ENCODE measurements around the gene CXXC5.

CXXC5 gene

DNA sequence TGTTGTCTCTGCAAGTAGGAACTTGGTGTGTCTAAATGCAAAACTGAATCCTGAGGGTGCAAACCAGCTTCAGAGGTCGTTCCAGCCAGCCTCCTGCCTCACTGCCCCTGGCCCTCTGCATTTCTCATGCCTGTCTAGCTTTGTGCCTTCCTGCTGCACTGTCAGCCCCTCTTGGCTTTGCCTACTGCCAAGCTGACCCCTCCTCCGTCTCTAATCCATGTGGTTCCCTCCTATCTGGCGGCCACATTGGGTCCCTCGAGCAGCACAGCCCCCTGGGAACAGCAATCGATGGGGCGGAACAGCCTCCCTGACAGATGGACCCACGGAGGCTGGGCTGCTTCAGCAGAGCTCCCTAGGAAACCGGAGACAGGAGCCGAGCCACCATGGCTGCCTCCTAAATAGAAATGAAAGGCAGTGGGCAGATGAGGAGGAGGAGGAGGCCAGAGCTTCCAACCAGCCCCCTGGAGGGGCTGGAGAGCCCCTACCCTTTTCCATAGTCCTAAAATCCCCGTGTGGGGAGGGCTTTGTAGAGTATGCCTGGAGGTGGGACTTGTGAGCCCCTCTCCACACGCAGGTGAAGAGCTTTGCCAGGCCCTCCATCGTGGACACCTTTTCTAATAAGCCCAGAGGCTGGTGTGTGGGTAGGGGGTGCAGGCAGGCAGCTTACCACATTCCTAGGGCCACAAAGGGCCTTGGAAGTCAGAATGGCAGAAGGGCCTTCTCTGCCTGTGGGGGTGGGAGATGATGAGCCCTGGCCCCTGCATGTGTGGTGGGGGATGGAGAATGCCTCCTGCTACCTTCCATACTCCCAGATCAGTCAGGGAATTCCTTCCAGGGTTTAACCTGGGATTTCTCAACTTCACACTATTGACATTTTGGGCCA, 9.2 kb upstream of the CXXC5 start:
- DNase-seq (ENCODE audit: low spot score): no peak

DNA sequence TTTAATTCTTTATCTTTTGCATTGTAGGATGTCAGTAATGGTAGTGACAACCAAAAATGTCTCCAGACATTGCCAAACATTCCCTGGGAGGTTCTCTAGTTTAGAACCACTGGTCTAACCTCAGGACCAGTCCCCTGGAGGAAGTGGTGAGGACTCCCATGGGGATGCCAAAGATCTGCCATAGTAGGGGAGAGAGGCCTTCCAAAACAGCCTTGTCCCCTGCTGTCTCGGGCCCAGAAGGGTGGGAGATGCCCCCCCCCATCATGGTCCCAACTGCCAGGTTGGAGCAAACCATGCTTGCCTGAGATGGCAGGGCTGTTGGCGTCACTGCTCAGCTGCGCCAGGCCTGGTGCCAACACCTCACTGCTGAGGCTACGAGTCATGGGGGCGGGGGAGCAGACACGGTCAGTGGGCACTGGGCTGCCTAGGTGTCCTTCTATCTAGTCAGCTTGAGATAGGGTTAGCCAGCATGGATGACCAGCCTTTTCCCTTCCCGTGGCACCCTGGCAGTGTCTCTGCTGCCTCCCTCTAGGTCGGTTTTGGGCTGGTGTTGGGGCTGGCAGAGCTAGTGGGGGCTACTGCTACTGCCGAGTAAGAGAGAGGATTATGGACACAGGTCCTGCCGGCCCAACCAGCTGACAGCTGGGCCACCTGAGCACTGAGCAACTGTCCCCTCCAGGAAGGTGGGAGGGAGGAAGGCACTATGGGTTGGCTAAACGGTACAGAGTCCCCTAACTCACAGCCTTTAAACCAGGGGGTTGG, 8.3 kb upstream of the CXXC5 start:
- no peak for DNase-seq (ENCODE audit: low spot score)

DNA sequence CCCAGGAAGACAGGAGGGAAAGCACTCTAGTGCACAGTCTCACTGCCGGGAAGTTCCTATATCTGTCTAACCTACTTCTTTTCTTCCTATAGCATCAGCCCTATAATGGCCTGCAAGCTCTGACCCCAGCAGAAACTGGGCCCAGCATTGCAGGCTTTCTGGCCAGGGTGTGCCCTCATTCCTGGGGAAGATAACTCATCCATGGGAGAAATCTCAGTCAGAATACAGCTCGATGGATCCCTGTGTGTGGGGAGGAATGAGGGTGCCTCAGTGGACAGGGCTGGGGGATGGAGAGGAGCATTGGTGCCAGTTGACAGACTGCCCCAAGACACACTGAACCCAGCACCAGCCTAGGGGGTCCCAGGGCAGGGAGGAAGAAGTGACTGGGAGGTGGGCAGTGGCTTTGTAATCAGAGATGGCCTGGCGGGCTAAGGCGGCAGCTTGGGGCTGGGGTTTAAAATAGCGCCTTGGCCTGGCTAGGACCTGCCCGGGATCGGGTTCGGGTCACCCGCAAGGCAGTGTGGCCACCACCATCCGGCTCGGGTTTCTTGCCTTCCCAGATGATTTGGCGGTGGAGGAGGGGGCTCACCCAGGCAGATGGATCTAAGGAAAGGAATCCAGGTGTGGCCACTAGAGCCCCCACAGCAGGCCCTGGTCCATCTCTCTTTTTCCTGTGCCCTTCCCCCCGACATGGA, 7.6 kb upstream of the CXXC5 start:
- DNase-seq (ENCODE audit: low spot score): no peak

DNA sequence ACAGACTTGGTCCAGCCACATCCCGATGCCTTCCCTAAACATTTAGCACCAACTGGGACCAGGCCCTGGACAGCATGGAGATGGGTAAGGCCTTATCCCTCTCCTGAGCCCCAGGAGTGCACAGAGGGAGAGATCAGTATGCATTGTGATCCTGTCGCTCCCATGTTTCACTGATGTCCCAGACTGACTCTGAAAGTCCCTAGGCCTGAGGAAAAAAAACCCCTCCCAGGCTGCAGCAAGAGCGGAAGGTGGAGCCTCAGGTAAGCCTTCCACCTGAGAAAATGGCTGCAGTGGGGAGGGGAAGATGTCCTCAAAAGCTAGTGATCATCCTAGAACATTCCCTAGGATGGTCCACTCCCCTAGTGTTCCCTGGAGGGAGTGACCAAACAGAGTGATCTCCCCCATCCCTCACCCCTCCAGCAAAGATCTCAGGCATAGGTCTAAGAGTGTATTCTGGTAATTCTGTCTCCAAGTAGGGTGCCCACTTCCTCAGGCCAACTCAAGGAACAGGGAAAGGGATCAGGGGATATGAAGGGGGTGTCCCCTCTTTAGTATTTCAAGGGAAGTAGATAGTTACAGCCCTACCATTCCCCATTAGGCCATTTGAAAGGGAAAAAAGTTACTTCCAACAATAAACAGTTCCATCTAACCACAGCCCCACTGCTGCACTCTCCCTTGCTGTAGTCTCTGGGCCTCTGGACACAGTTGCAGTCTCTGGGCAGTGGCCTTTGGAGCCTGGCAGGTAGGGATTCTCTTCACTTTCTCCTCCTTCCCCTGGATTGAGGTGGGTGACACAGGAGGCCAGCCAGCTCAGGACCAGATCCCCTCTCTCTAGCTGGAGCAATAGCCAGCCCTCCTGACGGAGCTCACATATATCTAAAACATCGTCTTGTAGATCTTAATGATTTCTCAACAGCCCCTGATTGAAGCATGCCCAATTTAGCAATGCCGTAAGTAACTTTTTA, 6.8 kb upstream of the CXXC5 start:
- no peak for DNase-seq (ENCODE audit: low spot score)

DNA sequence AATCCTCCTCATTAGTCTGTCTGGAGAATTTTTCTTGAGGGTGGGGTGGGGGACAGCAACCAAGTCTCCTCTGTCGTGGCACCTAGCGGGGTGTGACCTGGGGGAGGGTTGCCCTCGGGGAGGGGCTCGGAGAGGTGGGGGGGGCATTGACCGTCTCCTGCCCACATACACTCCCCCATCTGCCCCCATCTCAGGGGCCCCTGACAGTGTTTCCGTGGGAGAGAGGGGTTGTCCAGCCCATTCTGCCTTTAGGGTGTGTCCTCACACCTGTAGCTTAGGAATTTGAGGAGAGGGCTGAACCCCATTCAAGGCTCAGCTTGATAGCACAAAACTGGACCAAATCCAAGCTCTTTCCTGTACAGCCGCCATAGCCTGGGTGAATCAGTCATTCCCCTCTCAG, 5.9 kb upstream of the CXXC5 start:
- DNase-seq (ENCODE audit: low spot score): no peak

DNA sequence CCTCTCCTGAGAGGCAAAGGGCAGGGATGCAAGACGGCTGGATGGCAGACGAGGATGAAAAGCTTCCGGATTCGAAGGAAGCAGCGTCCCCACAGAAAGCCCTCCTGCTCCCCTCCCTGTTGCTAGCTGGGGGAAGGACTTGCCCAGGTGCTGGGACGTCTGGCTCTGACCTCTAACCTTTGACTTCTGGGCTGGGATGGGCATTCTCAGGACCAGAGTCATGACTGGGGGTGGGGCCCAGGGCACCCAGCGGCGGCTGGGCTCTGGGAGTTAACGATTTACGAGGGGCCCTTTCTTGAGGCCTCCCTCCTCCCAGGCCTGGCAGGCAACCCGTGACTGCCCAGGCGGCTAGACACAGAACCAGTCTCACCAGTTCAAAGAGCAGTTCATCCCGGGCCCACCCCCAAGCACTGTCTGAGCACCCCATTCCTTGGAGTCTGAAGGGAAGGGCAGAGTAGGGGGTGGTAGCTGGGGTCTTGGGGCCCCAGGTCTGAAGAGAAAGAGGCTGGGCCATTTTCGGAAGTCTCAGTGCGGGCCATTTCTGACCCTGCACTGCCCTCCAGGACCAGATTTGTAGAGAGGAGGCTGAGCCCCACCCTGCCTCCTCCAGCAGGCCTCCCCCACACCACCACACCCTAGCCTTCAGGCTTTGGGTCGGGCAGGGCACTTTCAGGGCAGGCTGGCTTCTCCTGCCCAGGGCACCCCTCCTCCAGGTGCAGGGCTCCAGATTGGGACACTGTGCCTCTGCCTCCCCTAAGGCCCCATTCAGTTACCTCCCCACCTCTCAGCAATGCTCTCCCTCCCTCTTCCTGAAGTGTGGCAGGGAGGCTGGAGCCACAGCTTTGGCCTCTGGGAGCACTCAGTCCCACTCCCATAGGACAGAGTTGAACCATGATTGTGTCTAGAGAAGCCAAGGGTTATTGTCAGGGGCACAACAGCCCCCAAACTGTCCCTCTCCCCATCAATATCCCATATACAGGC, 5.0 kb upstream of the CXXC5 start:
- DNase-seq (ENCODE audit: low spot score): no peak

DNA sequence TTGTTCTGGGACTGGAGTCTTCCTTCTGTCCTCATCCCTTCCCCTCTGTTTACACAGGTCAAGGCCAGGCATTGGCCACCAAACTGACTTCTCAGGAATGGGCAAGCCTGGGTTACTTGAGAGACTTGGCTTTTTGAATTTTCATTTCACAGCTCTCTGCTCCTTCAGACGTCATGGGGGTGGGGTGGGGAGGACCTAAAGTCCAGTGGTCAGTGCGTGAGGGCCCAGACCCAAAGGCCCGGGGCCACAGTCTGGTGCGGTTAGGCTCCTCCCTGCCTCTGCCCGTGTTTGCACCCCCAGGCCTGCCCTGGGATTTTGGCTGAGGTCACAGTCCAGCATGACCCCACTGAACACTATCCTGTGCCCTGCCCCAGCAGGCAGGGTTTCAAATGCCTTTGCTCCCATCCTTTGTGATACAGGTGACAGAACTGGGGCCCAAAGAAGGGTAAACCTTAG, 4.1 kb upstream of the CXXC5 start:
- no peak for DNase-seq (ENCODE audit: low spot score)

DNA sequence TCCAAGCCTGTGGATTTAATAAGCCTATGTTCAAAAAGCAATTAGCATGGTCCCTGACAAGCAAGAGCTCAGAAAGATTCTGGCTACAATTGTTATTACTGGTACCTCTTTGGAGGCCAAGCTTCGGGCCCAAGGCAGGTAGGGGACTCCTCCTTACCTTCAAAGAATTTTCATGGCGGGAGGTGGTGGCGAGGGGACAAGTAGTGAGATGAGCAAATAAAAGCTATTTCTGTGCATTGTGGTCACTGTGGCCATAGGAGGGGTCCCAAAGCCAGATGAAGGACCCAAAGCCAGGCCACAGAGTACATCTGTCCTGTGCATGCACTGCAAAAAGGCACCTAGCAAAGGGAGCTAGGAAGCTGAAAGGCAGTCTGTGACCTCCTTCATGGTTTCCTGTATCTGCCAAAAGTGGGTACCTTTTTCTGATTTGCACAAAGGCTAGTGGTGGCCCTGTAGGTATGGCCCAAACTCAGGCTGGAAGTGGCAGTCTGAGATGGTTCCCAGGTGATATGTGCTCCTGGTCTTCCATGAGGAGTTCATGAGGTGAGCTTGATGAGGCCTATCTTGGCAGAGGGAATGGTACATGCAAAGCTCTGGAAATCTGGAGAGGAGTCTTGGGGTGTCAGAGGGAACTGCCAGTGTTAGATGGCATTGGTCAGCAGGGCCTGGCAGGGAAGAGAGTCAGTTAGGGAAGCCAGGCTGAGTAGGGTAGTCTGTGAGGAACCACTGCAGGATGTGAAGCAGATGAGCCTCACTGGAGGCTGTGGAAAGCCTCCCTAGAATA, 3.3 kb upstream of the CXXC5 start:
- DNase-seq (ENCODE audit: low spot score): no peak

DNA sequence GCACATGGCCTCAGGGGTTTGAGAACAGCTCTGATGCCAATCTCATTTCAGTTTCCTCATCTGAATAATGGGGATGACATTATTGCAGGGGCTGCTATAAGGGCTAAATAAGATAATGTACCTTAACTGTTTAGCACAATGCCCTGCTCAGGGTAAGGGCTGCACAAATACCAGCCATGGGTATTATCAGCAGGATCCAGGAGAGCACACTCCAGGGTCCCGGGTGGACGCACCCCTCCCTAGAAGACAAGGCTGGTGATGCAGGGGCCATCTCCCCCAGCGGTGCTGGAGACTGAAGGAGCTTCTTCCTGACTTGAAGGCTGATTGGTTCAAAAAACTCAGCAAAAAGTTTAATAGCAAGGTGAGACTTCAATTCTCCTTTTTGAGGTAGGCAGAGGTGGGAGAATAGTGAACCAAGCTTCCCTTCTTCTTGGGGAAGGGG, 2.7 kb upstream of the CXXC5 start:
- DNase-seq (ENCODE audit: low spot score): no peak

DNA sequence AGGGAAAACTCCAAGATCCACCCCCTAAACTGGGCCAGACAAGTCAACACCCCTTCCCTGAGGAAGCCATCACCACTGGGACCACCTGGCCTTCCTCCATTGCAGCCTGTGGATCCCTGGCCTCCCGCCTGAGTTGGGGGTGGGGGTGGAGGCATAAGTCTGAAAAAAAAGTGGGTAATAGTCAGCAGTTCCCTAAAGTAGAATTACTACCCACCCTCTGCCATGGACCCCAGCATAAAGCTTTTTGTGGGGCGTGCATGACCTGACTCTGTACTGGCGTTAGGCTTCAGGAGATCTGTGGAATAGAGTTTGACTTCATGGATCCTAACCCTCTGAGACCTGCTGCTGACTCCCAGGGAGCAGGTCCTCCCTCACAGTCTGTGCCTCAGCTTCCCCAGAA, 2.0 kb upstream of the CXXC5 start:
- no peak for DNase-seq (ENCODE audit: low spot score)

DNA sequence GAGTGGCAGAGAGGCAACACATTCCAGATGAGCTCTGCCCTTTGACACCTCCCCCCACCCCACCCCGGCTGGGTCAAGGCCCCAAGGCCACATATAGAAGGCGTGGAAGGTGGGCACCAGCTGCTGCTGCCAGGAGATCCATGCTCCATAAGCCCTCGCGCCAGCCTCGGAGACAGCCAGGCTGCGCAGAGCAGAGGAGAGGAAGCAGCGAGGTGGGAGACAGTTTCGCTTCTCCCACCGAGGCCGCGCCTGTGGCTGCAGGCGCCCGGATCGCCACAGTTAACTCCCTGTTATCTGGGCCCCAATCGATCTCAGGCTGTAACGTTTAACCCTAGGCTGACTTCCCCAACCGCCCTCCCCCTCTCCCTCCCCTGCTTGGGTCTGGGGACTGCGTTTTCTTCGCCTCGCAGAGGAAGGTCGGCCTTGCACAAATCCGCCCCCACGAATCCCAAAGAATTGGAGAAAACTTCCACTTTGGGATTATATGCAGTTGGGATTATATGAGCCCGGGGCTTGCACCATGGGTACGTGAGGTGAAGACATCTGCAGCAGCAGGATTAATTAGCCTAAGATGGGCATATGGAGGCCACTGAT, 1.1 kb upstream of the CXXC5 start:
- no peak for DNase-seq (ENCODE audit: low spot score)

DNA sequence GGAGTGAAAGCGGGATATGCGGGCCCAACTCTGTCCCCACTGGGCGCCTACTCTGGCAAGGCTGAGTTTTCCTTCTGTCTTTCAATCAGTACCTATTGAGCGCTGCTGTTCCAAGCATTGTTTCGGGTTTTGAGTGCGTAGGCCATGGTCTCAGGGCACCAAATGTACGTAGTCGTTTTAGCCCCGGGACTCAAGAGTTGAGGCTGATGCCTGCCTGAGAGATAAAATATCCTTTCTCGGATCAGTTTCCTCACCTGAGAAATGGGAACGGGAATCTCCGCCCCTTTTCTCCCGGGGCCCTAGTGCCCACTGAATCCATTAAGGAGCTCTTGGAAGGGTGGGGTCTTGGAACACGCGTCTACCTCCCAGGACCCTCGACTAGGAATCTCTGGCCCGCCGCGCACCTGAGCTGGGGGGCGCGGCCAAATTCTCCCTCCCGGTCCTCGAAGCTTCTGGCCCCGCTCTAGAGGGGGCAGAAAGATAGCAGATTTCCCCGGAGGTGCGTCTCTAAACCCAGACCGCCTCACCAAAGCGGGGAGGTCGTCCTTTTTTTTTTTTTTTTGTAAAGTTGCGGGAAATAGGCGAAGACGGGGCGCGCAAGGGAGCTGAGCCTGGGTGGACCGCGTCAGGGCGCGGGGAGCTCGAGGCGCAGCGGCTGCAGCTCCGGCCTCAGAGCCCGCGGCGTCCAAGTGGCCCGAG, 494 bp upstream of the CXXC5 start:
- DNase-seq (ENCODE audit: low spot score): no peak

DNA sequence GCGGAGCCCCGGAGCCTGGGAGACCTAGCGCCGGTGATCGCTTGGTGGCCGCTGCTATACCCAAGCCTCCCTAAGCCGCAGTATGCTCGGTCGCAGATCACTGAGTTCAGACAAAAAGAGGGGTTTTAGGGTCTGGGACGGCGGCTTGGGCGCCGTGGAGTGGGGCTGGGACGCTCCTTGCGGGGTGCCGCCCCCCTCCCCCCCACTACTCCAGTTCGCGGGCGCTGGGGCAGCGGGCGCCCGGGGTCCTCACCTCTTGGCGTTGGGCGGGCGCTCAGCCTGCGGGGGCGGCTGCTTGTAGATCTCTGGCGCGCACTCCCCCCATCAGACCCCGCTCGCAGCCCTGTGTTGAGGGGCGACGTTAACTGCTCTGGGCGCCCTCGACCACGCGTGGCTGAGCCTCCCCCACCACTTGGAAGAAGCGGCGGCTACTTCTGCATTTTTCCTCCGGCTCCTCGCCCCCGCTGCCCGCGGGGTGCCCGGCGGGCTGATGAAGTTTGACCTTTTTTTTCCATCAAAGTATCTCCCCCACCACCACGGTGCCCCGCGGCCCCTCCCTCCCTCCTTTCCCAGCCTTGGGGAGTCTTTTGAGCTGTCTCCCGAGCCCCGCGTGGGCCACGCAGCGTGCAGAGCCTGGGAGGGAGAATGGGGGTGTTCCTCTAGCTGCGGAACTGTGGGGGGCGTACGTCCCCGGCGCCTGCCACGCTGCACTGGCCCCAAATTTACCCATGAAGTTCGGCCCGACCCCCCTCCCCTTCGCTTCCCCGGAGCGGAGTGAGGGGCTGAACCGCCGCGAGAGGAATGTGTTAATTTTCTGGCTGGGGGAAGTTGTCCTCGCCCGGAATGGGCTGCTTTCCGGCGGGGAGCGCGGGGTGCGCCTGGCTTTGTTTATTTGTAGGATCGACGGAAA, 1.2 kb downstream of the CXXC5 start:
- DNase-seq (ENCODE audit: low spot score): no peak

DNA sequence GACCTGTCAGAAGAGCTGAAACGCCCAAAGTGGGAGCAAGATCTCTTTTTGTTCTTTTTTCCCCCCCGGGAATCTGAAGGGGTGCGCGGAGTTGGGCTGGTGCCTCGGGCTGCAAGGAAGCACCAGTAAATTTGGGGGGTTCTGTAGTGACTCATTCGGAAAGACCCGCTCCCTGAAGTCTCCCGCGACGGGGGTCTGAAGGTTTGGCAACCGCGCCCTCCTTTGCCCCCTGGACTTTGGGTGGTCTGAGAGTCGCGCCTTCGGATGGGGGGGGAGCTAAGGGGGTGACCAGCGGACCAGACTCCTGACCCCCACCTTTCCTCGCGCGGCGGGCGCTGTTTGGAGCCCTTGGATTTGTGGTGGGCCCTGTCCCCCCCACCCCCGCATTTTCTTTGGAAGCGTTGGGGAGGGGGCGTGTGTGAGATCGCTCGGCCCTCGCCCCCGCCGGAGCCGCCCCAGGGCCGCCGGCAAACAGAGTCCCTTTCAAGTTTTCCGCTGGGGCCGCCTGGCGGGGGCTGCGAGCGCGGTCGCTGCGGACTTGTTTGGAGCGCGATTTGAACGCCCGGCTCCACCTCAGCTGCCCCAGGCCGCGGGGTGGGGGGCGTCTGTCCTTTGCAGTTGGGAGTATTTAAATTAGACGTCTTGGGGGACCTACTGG, 2.0 kb downstream of the CXXC5 start:
- DNase-seq (ENCODE audit: low spot score): no peak

DNA sequence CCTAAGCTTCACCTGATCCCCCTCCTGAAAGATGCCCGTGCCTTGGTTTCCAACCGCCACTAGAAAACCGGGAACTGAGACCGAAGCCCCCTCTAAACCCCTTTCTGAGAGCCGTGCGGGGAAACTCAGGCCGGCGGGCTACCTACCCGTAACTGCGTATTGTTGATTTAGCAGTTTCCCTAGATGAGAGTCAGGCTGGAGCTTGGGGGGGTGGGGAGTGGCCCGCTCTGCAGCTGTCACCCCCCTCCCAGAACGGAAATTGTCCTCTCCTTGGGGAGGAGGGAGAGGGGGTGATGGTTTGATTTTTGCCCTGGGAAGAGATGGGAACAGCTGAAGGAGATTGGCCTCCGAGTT, 2.5 kb downstream of the CXXC5 start:
- DNase-seq (ENCODE audit: low spot score): no peak

DNA sequence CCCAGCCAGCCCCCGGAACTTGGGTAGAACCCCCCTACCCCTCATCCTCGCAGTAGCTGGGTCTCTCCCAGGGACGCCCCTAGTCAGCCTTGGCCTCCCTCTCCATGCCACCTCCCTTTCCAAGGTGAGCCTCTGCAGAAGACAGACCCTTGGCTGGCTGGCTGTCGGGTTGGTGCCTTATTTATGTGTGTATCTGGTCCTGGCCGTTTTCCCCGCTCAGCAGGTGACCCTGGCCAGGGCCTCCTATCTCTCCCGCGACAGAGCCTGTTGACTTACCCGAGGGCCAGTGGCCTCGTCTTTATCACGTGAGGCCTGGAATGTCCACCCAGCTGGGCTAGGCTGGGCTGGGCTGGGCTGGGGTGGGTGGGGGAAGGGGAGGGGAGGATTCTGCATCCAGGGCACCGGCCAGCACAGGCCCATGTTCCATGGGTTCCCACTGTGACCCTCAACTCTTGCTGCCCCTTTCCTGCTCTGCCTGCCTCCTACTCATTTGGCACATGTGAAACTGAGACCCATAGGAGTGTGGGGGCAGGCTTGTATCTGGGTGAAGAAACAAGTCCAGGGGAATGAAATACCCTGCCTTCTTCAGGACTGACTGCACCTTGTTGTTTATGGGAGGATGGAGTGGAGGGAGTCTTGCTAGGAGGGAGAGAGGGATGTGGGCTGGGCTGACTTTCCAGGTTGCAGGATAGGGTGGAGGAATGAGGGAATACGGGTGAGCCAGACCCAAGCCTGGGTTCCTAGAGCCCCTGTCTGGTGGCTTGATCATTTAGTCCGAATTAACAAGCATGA, 3.1 kb downstream of the CXXC5 start:
- no peak for DNase-seq (ENCODE audit: low spot score)

Measured in CD4-positive, alpha-beta T cell treated with Interleukin-2 at 100 ng/mL for 4 hours (primary cell).